Measurements from ENCODE around the gene BLOC1S1. TPM values are rescaled to one million over a fixed set of nuclear protein-coding genes. Genes with fewer than 3 reads are reported as not detected.

BLOC1S1 gene
- total RNA-seq, 1 experiment from 2014 or later, result 165 TPM

- DNase-seq (ENCODE audit: low spot score), result no peak
Measured at GRCh38 chr12:55708695-55709233, 7.1 kb upstream of the BLOC1S1 start.

GRCh38 chr12:55711786-55712553, 3.9 kb upstream of the BLOC1S1 start:
- DNase-seq (ENCODE audit: low spot score), result no peak

- no peak for DNase-seq (ENCODE audit: low spot score)
Measured at GRCh38 chr12:55712700-55713415, 3.0 kb upstream of the BLOC1S1 start.

GRCh38 chr12:55713721-55714120, 2.1 kb upstream of the BLOC1S1 start:
- no peak for DNase-seq (ENCODE audit: low spot score)

- DNase-seq (ENCODE audit: low spot score), result no peak
Measured at GRCh38 chr12:55715169-55715764, 579 bp upstream of the BLOC1S1 start.

GRCh38 chr12:55716582-55716957, 724 bp downstream of the BLOC1S1 start:
- no peak for DNase-seq (ENCODE audit: low spot score)

- DNase-seq (ENCODE audit: low spot score), result no peak
Measured at GRCh38 chr12:55717011-55718007, 1.5 kb downstream of the BLOC1S1 start.

GRCh38 chr12:55718015-55718414, 2.2 kb downstream of the BLOC1S1 start:
- DNase-seq (ENCODE audit: low spot score), result no peak

GRCh38 chr12:55718624-55719275, 2.9 kb downstream of the BLOC1S1 start:
- DNase-seq (ENCODE audit: low spot score), result no peak

GRCh38 chr12:55719371-55719770, 3.5 kb downstream of the BLOC1S1 start:
- DNase-seq (ENCODE audit: low spot score), result no peak

- peak; percentile 95 for DNase-seq (ENCODE audit: low spot score)
Measured at GRCh38 chr12:55720071-55720564, 4.3 kb downstream of the BLOC1S1 start, which contains the start of gene RDH5. RDH5 (plus strand) TSS chr12:55720393; CDS start chr12:55721185, 792 bp downstream.

- DNase-seq (ENCODE audit: low spot score), result peak; percentile 92
Measured at GRCh38 chr12:55720894-55721444, 5.1 kb downstream of the BLOC1S1 start.

- DNase-seq (ENCODE audit: low spot score), result no peak
Measured at GRCh38 chr12:55721601-55722213, 5.9 kb downstream of the BLOC1S1 start.

- no peak for DNase-seq (ENCODE audit: low spot score)
Measured at GRCh38 chr12:55722948-55723347, 7.1 kb downstream of the BLOC1S1 start.

GRCh38 chr12:55723516-55724225, 7.8 kb downstream of the BLOC1S1 start:
- no peak for DNase-seq (ENCODE audit: low spot score)

- peak; percentile 68 for DNase-seq (ENCODE audit: low spot score)
Measured at GRCh38 chr12:55724226-55724939, 8.5 kb downstream of the BLOC1S1 start.

- DNase-seq (ENCODE audit: low spot score), result no peak
Measured at GRCh38 chr12:55724940-55725309, 9.1 kb downstream of the BLOC1S1 start.

GRCh38 chr12:55725556-55725955, 9.7 kb downstream of the BLOC1S1 start:
- DNase-seq (ENCODE audit: low spot score), result no peak

Measured in HT-29 (cell line).